IMR-90 (cell line): Measurements from ENCODE around the gene UPK1A. TPM values are rescaled to one million over a fixed set of nuclear protein-coding genes. Genes with fewer than 3 reads are reported as not detected.

ENCODE experiments used
- ATAC-seq: fragments of 200-7000 bp; cut with Tn5 transposase; 2 replicates; pipeline ENCODE4 v1.9.1; 2020; ENCODE audit warnings: low read depth, mild to moderate bottlenecking, moderate library complexity
- BruUV-seq: library from RNA; stranded (reverse); fragments of 400-500 nt; replicated peaks from 2 replicates; lab custom pipeline; 2021; lab: Mats Ljungman, UMichigan
- CTCF ChIA-PET: fragments of 300-600 bp; formaldehyde crosslinking; extraction: SDS; loops from one replicate; lab custom pipeline; 2021; ENCODE audit warnings: antibody characterized with exemption; lab: Yijun Ruan, JAX
- POLR2A ChIA-PET: fragments of 300-600 bp; sonication (Branson Sonifier 250); formaldehyde crosslinking; loops from one replicate; lab custom pipeline; 2022; ENCODE audit warnings: antibody characterized with exemption; ENCODE audit not compliant: unreplicated experiment; lab: Charles Lee
- DNase-seq: peaks from one replicate; pipeline ENCODE4 v3.0.0; 2013
- H2AFZ ChIP-seq: replicated peaks from 2 replicates; pipeline ENCODE3; 2013; ENCODE audit warnings: low read length, mild to moderate bottlenecking; ENCODE audit not compliant: poor library complexity
- H2AK5ac ChIP-seq: 2 replicates; pipeline ENCODE4 v1.6.1; 2013; ENCODE audit warnings: low read depth, low read length, inconsistent platforms
- H2AK9ac ChIP-seq: replicated peaks from 2 replicates; pipeline ENCODE3; 2013; ENCODE audit warnings: mild to moderate bottlenecking, low read depth, low read length, moderate library complexity; ENCODE audit not compliant: poor library complexity
- H2BK120ac ChIP-seq: 2 replicates; pipeline ENCODE4 v1.6.1; 2013; ENCODE audit warnings: low read depth, low read length, inconsistent platforms
- H2BK15ac ChIP-seq: 3 replicates; pipeline ENCODE4 v1.6.1; 2013; ENCODE audit warnings: low read depth, low read length, inconsistent platforms
- H2BK20ac ChIP-seq: 2 replicates; pipeline ENCODE4 v1.6.1; 2013; ENCODE audit warnings: low read depth, mild to moderate bottlenecking, inconsistent platforms, low read length, moderate library complexity
- H2BK5ac ChIP-seq: 2 replicates; pipeline ENCODE4 v1.6.1; 2013; ENCODE audit warnings: mild to moderate bottlenecking, low read depth, low read length, inconsistent platforms; ENCODE audit not compliant: poor library complexity, severe bottlenecking
- H3K14ac ChIP-seq: replicated peaks from 2 replicates; pipeline ENCODE4 v1.6.1; 2013; ENCODE audit warnings: low read depth, low read length, inconsistent platforms
- H3K18ac ChIP-seq: 2 replicates; pipeline ENCODE4 v1.6.1; 2013; ENCODE audit warnings: low read depth, low read length, control low read depth
- H3K23ac ChIP-seq: 2 replicates; pipeline ENCODE4 v1.6.1; 2013; ENCODE audit warnings: low read depth, low read length, inconsistent platforms
- H3K27ac ChIP-seq: 2 replicates; pipeline ENCODE4 v1.5.1; 2013; ENCODE audit warnings: mild to moderate bottlenecking, control low read depth, low read length; ENCODE audit not compliant: insufficient read depth
- H3K27me3 ChIP-seq: 2 replicates; pipeline ENCODE4 v1.6.1; 2013; ENCODE audit warnings: low read length; ENCODE audit not compliant: control insufficient read depth, insufficient read depth
- H3K36me3 ChIP-seq: 2 replicates; pipeline ENCODE4 v1.6.1; 2013; ENCODE audit warnings: low read length, mixed read lengths; ENCODE audit not compliant: control insufficient read depth, insufficient read depth
- H3K4ac ChIP-seq: 2 replicates; pipeline ENCODE4 v1.6.1; 2013; ENCODE audit warnings: low read depth, low read length, inconsistent platforms
- H3K4me1 ChIP-seq: 2 replicates; pipeline ENCODE4 v1.6.1; 2013; ENCODE audit warnings: low read length, mixed read lengths; ENCODE audit not compliant: control insufficient read depth, insufficient read depth
- H3K4me2 ChIP-seq: 2 replicates; pipeline ENCODE4 v1.6.1; 2013; ENCODE audit warnings: low read depth, mild to moderate bottlenecking, control low read depth, low read length, moderate library complexity
- H3K4me3 ChIP-seq: 2 replicates; pipeline ENCODE4 v1.5.1; 2013; ENCODE audit warnings: low read depth, mild to moderate bottlenecking, control low read depth, low read length, moderate library complexity; ENCODE audit not compliant: insufficient read depth
- H3K56ac ChIP-seq: 2 replicates; pipeline ENCODE4 v1.6.1; 2013; ENCODE audit warnings: low read length, inconsistent platforms; ENCODE audit not compliant: insufficient read depth; ENCODE audit errors: extremely low read depth
- H3K79me1 ChIP-seq, 2 experiments: 2 replicates each; pipeline ENCODE4 v1.6.1; 2013; ENCODE audit warnings: low read length in 2 of 2, inconsistent platforms in 1 of 2, low read depth in 1 of 2
- H3K9ac ChIP-seq: 2 replicates; pipeline ENCODE4 v1.6.1; 2013; ENCODE audit warnings: low read depth, low read length, control low read depth
- H3K9me1 ChIP-seq: 2 replicates; pipeline ENCODE4 v1.6.1; 2013; ENCODE audit warnings: low read length, inconsistent platforms; ENCODE audit not compliant: insufficient read depth
- H3K9me3 ChIP-seq: 2 replicates; pipeline ENCODE4 v1.6.1; 2013; ENCODE audit warnings: low read length; ENCODE audit not compliant: control insufficient read depth, insufficient read depth
- H4K20me1 ChIP-seq: 2 replicates; pipeline ENCODE4 v1.6.1; 2013; ENCODE audit warnings: low read length, inconsistent platforms; ENCODE audit not compliant: insufficient read depth
- H4K5ac ChIP-seq: 2 replicates; pipeline ENCODE4 v1.6.1; 2013; ENCODE audit warnings: mild to moderate bottlenecking, low read depth, low read length, control low read depth
- H4K8ac ChIP-seq, 2 experiments: 2 replicates each; pipeline ENCODE4 v1.6.1; 2013; ENCODE audit warnings: low read depth in 2 of 2, low read length in 2 of 2, control low read depth in 1 of 2, inconsistent platforms in 1 of 2
- H4K91ac ChIP-seq: 2 replicates; pipeline ENCODE4 v1.6.1; 2013; ENCODE audit warnings: low read depth, low read length, inconsistent platforms; ENCODE audit not compliant: insufficient read depth
- BHLHE40 ChIP-seq: fragments of 150-350 bp; IDR thresholded peaks from 2 replicates; pipeline ENCODE4 v1.6.1; 2016; ENCODE audit warnings: mild to moderate bottlenecking, low read depth, low read length
- CEBPB ChIP-seq: IDR thresholded peaks from 2 replicates; pipeline ENCODE4 v1.6.1; 2012; ENCODE audit warnings: low read depth, low read length, improper control_type of control experiment
- CHD1 ChIP-seq: IDR thresholded peaks from 2 replicates; pipeline ENCODE4 v1.6.1; 2012; ENCODE audit warnings: low read depth, low read length, improper control_type of control experiment
- CTCF ChIP-seq: conservative IDR thresholded peaks from 2 replicates; pipeline ENCODE4 v1.5.1; 2012; ENCODE audit warnings: mild to moderate bottlenecking, low read depth, low read length, improper control_type of control experiment
- ELK1 ChIP-seq: fragments of 150-350 bp; IDR thresholded peaks from 2 replicates; pipeline ENCODE4 v1.6.1; 2016; ENCODE audit warnings: low read depth, mild to moderate bottlenecking, low read length, moderate library complexity, borderline replicate concordance
- FOS ChIP-seq: fragments of 150-350 bp; IDR thresholded peaks from 2 replicates; pipeline ENCODE4 v1.6.1; 2016; ENCODE audit warnings: low read depth, low read length
- MAFK ChIP-seq: IDR thresholded peaks from 2 replicates; pipeline ENCODE4 v1.6.1; 2012; ENCODE audit warnings: low read depth, low read length, improper control_type of control experiment
- MAZ ChIP-seq: IDR thresholded peaks from 2 replicates; pipeline ENCODE4 v1.6.1; 2012; ENCODE audit warnings: low read depth, mild to moderate bottlenecking, low read length, improper control_type of control experiment, moderate library complexity, borderline replicate concordance
- MXI1 ChIP-seq: IDR thresholded peaks from 2 replicates; pipeline ENCODE4 v1.6.1; 2012; ENCODE audit warnings: low read depth, mild to moderate bottlenecking, low read length, moderate library complexity, borderline replicate concordance
- NFE2L2 ChIP-seq: fragments of 150-350 bp; IDR thresholded peaks from 2 replicates; pipeline ENCODE4 v1.6.1; 2016; ENCODE audit warnings: low read depth, mild to moderate bottlenecking, low read length
- POLR2A ChIP-seq: IDR thresholded peaks from 2 replicates; pipeline ENCODE4 v1.6.1; 2012; ENCODE audit warnings: mild to moderate bottlenecking, low read depth, low read length
- RAD21 ChIP-seq: IDR thresholded peaks from 2 replicates; pipeline ENCODE4 v1.6.1; 2012; ENCODE audit warnings: low read length, improper control_type of control experiment
- RFX5 ChIP-seq: IDR thresholded peaks from 2 replicates; pipeline ENCODE4 v1.8.0; 2012; ENCODE audit warnings: low read depth, mild to moderate bottlenecking, low read length, moderate library complexity
- SMC3 ChIP-seq: fragments of 150-350 bp; IDR thresholded peaks from 2 replicates; pipeline ENCODE4 v1.6.1; 2016; ENCODE audit warnings: low read depth, mild to moderate bottlenecking, antibody characterized with exemption, low read length, moderate library complexity
- USF2 ChIP-seq: fragments of 150-350 bp; IDR thresholded peaks from 2 replicates; pipeline ENCODE4 v1.6.1; 2017; ENCODE audit warnings: mild to moderate bottlenecking, antibody characterized with exemption, low read length, low read depth
- WGBS, 2 experiments: methylation state at CpG; one replicate each; pipeline versions ENCODE4 v1.1.5 to v1.1.7; 2013; ENCODE audit warnings: missing lambda C conversion rate in 2 of 2; ENCODE audit not compliant: insufficient read length in 1 of 2; ENCODE audit errors: extremely low coverage in 2 of 2; 5-methylcytosine and 5-hydroxymethylcytosine counted together
- dilution Hi-C: fragments of 300-500 bp; cut with HindIII; formaldehyde crosslinking; loops from one replicate; pipeline ENCODE4 v1.14.3; 2018; ENCODE audit warnings: low sequenced_read_pairs; ENCODE audit not compliant: unreplicated experiment
- in situ Hi-C: fragments of 300-500 bp; cut with MboI; formaldehyde crosslinking; loops from 3 replicates; pipeline ENCODE4 v1.14.3; 2019; ENCODE audit warnings: low sequenced_read_pairs, inconsistent platforms, mixed read lengths
- intact Hi-C: fragments of 100-400 bp; cut with micrococcal nuclease; formaldehyde crosslinking; loops from 2 replicates; pipeline ENCODE4 v1.10.0; 2022
- polyA plus RNA-seq, 3 experiments: library from polyadenylated mRNA; depleted of rRNA; stranded (reverse); fragments of >200 nt; gene quantifications; 2 replicates each; pipeline ENCODE4 v1.2.3, GENCODE V29; 2012; ENCODE audit warnings: low replicate concordance in 1 of 3
- total RNA-seq: library from RNA; depleted of rRNA; stranded (reverse); fragments of >200 nt; gene quantifications from 2 replicates; pipeline ENCODE4 v1.2.3, GENCODE V29; 2012

The UPK1A gene
- total and polyA plus RNA-seq, 2 of the 4 experiments (the other 2 are of a cell fraction) = 0.21 TPM; not detected in 1

- no peak overlapping the region for H2AK9ac ChIP-seq
- no peaks in the 10 kb centered on the region for H3K27me3 ChIP-seq
- peaks cover 4 to 24% of the 10 kb centered on the region in 2 experiments; a peak in 2 of 4 replicates for H3K79me1 ChIP-seq
- DNase-seq (no peak), ATAC-seq (no peak)
- H4K20me1 ChIP-seq = peaks cover 13% of the 10 kb centered on the region
- no peaks in the 10 kb centered on the region; the same call in 1 of the 2 replicates for H3K9me1 ChIP-seq
- in situ Hi-C loops = loop anchor here (5.0 kb wide), 1 partner anchor 167 kb away; the partner anchor contains the start of gene TMEM147
- H2AK5ac ChIP-seq = no peak overlapping the region
- H3K4me1 ChIP-seq = peaks cover 14% of the 10 kb centered on the region
- H3K18ac ChIP-seq = no peak overlapping the region
- no peak overlapping the region for H4K8ac ChIP-seq
- no peak overlapping the region for H3K4me3 ChIP-seq
- no peak overlapping the region for H2BK15ac ChIP-seq
- BruUV-seq = no TSS peak
- H2AFZ ChIP-seq = no peak overlapping the region
- H2BK5ac ChIP-seq = no peak overlapping the region
- no peaks in the 10 kb centered on the region for H3K9me3 ChIP-seq
- dilution Hi-C loops = no loop called here
- intact Hi-C loops = no loop called here
- no peak overlapping the region for H2BK120ac ChIP-seq
- POLR2A ChIA-PET = no interaction called here
- no peak overlapping the region for H3K4ac ChIP-seq
- no peak overlapping the region for H3K14ac ChIP-seq
- no peak overlapping the region for H3K56ac ChIP-seq
- no peak overlapping the region for H3K23ac ChIP-seq
- H3K27ac ChIP-seq = no peak overlapping the region
- no peak overlapping the region for H3K9ac ChIP-seq
- no peak overlapping the region for H3K4me2 ChIP-seq
- WGBS, 2 experiments = 56% methylated on average over 5 of the region's 14 CpGs; no CpG with 5 or more reads in 1 of the 2 experiments
- peaks cover 3% of the 10 kb centered on the region; the same call in 1 of the 2 replicates for H3K36me3 ChIP-seq
- no peak overlapping the region for H4K5ac ChIP-seq
- H4K91ac ChIP-seq = no peak overlapping the region
- H2BK20ac ChIP-seq = no peak overlapping the region
- CTCF ChIA-PET = interaction anchor here (0.6 kb wide), 1 partner anchor 105 kb away, joined by 4 read pairs; no protein-coding TSS in a partner anchor
- TF ChIP-seq MAZ = no peak
- no peak for TF ChIP-seq BHLHE40
- no peak for TF ChIP-seq MAFK
- TF ChIP-seq CHD1 = no peak
- no peak for TF ChIP-seq MXI1
- TF ChIP-seq USF2 = no peak
- TF ChIP-seq RFX5 = no peak
- TF ChIP-seq SMC3 = no peak
- TF ChIP-seq RAD21 = no peak
- TF ChIP-seq CTCF = no peak
- TF ChIP-seq CEBPB = no peak
- TF ChIP-seq POLR2A = no peak
- no peak for TF ChIP-seq FOS
- no peak for TF ChIP-seq NFE2L2
- TF ChIP-seq ELK1 = no peak
Observed at GRCh38 chr19:35714601-35715354, 48.5 kb downstream of the UPK1A start.
